Sigmoid colon (tissue), 7 donors: ENCODE data around the gene CMTM2. TPM values are rescaled to one million over a fixed set of nuclear protein-coding genes. Genes with fewer than 3 reads are reported as not detected.

Experiments used
- DNase-seq: peaks from one replicate; pipeline ENCODE4 v3.0.0-alpha.2; 2019
- H3K27ac ChIP-seq, 4 donors: fragments of 200-600 bp; sonication (generic); one replicate each; pipeline ENCODE4 v1.5.1; 2016 to 2019; ENCODE audit warnings: mild to moderate bottlenecking in 1 of 4
- H3K27me3 ChIP-seq, 3 donors: fragments of 200-600 bp; sonication (generic); one replicate each; pipeline ENCODE4 v1.5.1; 2019; ENCODE audit warnings: mild to moderate bottlenecking in 1 of 3
- H3K36me3 ChIP-seq, 4 donors: fragments of 200-600 bp; sonication (generic); one replicate each; pipeline ENCODE4 v1.5.1; 2016 to 2019
- H3K4me1 ChIP-seq, 4 donors: fragments of 200-600 bp; sonication (generic); one replicate each; pipeline ENCODE4 v1.5.1; 2017 to 2019
- H3K4me3 ChIP-seq, 4 donors: fragments of 200-600 bp; sonication (generic); one replicate each; pipeline ENCODE4 v1.5.1; 2017 to 2019; ENCODE audit warnings: mild to moderate bottlenecking in 2 of 4, moderate library complexity in 1 of 4
- H3K9me3 ChIP-seq, 4 donors: fragments of 200-600 bp in 3 of 4; sonication (generic) in 3 of 4; one replicate each; pipeline versions ENCODE4 v1.5.1 to v1.6.1; 2013 to 2019
- CTCF ChIP-seq, 4 experiments: fragments of 450-650 bp in 3 of 4; fragments of 200-600 bp in 1 of 4; IDR thresholded peaks; one replicate each; pipeline ENCODE4 v1.5.1; 2016 to 2019; ENCODE audit warnings: antibody characterized with exemption in 4 of 4, mild to moderate bottlenecking in 3 of 4, moderate library complexity in 2 of 4
- EP300 ChIP-seq, 4 donors: sonication (generic); formaldehyde crosslinking; IDR thresholded peaks; one replicate each; pipeline ENCODE4 v1.6.1; 2017; ENCODE audit warnings: antibody characterized with exemption in 4 of 4
- POLR2A ChIP-seq, 2 donors: fragments of 450-650 bp; IDR thresholded peaks; one replicate each; pipeline ENCODE4 v1.6.1; 2016; ENCODE audit warnings: antibody characterized with exemption in 2 of 2, mild to moderate bottlenecking in 2 of 2, moderate library complexity in 2 of 2
- POLR2AphosphoS5 ChIP-seq, 4 donors: sonication (generic); formaldehyde crosslinking; IDR thresholded peaks; one replicate each; pipeline ENCODE4 v1.6.1; 2017; ENCODE audit warnings: antibody characterized with exemption in 4 of 4
- WGBS, 2 donors: extraction: QIAGEN DNeasy Blood & Tissue Kit; methylation state at CpG; one replicate each; pipeline ENCODE4 v1.1.7; 2013; 5-methylcytosine and 5-hydroxymethylcytosine counted together
- intact Hi-C: fragments of 100-400 bp; cut with DNase I; formaldehyde crosslinking; loops from one replicate; pipeline ENCODE4 v1.15.1; 2023
- polyA plus RNA-seq, 3 donors: library from polyadenylated mRNA; stranded (reverse); fragments of 200-250 nt; gene quantifications; one replicate each; pipeline ENCODE4 v1.2.3, GENCODE V29; 2013
- total RNA-seq, 4 donors: library from RNA; depleted of rRNA; stranded (reverse); fragments of >200 nt; gene quantifications; one replicate each; pipeline ENCODE4 v1.1.0, GENCODE V29; 2016
- donor health status: healthy with polysubstance abuse.
- donor health status: Bipolar disorder and iron deficiency.
- donor health status: healthy.

The CMTM2 gene
- total and polyA plus RNA-seq, 7 donors, result 0.33 TPM; not detected in 6

GRCh38 chr16:66616169-66616568 lies 36.9 kb downstream of the CMTM2 start:
- peaks cover 0 to 16% (median 13%) of the 10 kb centered on the region in 4 donors for H3K4me1 ChIP-seq
- H3K27me3 ChIP-seq, result no peaks in the 10 kb centered on the region
- no peaks in the 10 kb centered on the region for H3K9me3 ChIP-seq
- intact Hi-C loops, result no loop called here
- no peak for DNase-seq
- no peak for TF ChIP-seq EP300 (IDR thresholded peaks at IDR 0.05)
- TF ChIP-seq CTCF (IDR thresholded peaks at IDR 0.05), result no peak
- no peak overlapping the region for H3K4me3 ChIP-seq
- no peak overlapping the region for H3K27ac ChIP-seq
- H3K36me3 ChIP-seq, result peaks cover 0 to 36% (median 6%) of the 10 kb centered on the region in 4 donors
- 90 to 94% methylated on average over 4 of the region's 4 CpGs for WGBS, 2 donors

GRCh38 chr16:66616592-66616991 lies 37.3 kb downstream of the CMTM2 start:
- DNase-seq, result no peak
- Histone ChIP-seq H3K36me3 (peaks cover 0 to 35% (median 6%) of the 10 kb centered on the region in 4 donors), H3K4me3 (no peak overlapping the region), H3K27me3 (no peaks in the 10 kb centered on the region), H3K4me1 (peaks cover 0 to 16% (median 13%) of the 10 kb centered on the region in 4 donors), H3K9me3 (no peaks in the 10 kb centered on the region), H3K27ac (no peak overlapping the region)
- intact Hi-C loops, result no loop called here
- TF ChIP-seq EP300 (IDR thresholded peaks at IDR 0.05), result no peak
- no peak for TF ChIP-seq CTCF (IDR thresholded peaks at IDR 0.05)
- TF ChIP-seq POLR2AphosphoS5 (IDR thresholded peaks at IDR 0.05), result no peak
- no peak for TF ChIP-seq POLR2A (IDR thresholded peaks at IDR 0.05)
- 86% methylated on average over 9 of the region's 9 CpGs for WGBS, 2 donors

GRCh38 chr16:66617010-66617434 lies 37.8 kb downstream of the CMTM2 start:
- intact Hi-C loops, result no loop called here
- WGBS, 2 donors, result 85 to 91% methylated on average over 2 of the region's 2 CpGs
- H3K36me3 ChIP-seq, result peaks cover 0 to 34% (median 6%) of the 10 kb centered on the region in 4 donors

GRCh38 chr16:66617728-66618127 lies 38.5 kb downstream of the CMTM2 start:
- peaks cover 0 to 33% (median 5%) of the 10 kb centered on the region in 4 donors for H3K36me3 ChIP-seq
- no peak overlapping the region for H3K27ac ChIP-seq
- no peak for DNase-seq
- intact Hi-C loops, result no loop called here
- no peaks in the 10 kb centered on the region for H3K9me3 ChIP-seq
- H3K4me1 ChIP-seq, result peaks cover 0 to 16% (median 13%) of the 10 kb centered on the region in 4 donors
- H3K27me3 ChIP-seq, result no peaks in the 10 kb centered on the region
- no peak overlapping the region for H3K4me3 ChIP-seq
- WGBS, 2 donors, result 75 to 81% methylated on average over 7 of the region's 7 CpGs
- TF ChIP-seq EP300 (IDR thresholded peaks at IDR 0.05) (no peak), CTCF (IDR thresholded peaks at IDR 0.05) (no peak), POLR2A (IDR thresholded peaks at IDR 0.05) (no peak), POLR2AphosphoS5 (IDR thresholded peaks at IDR 0.05) (no peak)

More at GRCh38 chr16:66617010-66617434, 37.8 kb downstream of the CMTM2 start:
- H3K27me3 ChIP-seq, result no peaks in the 10 kb centered on the region
- H3K4me1 ChIP-seq, result peaks cover 0 to 16% (median 13%) of the 10 kb centered on the region in 4 donors
- no peak overlapping the region for H3K27ac ChIP-seq
- no peak for DNase-seq
- H3K9me3 ChIP-seq, result no peaks in the 10 kb centered on the region
- no peak overlapping the region for H3K4me3 ChIP-seq
- no peak for TF ChIP-seq POLR2AphosphoS5 (IDR thresholded peaks at IDR 0.05)
- TF ChIP-seq POLR2A (IDR thresholded peaks at IDR 0.05), result no peak
- TF ChIP-seq CTCF (IDR thresholded peaks at IDR 0.05), result no peak
- no peak for TF ChIP-seq EP300 (IDR thresholded peaks at IDR 0.05)
